Measurements from ENCODE around the gene AFG1L. TPM values are rescaled to one million over a fixed set of nuclear protein-coding genes. Genes with fewer than 3 reads are reported as not detected.

AFG1L gene
- total and polyA plus RNA-seq, 4 donors = 2.7 to 2.8 (median 2.7) TPM

DNA sequence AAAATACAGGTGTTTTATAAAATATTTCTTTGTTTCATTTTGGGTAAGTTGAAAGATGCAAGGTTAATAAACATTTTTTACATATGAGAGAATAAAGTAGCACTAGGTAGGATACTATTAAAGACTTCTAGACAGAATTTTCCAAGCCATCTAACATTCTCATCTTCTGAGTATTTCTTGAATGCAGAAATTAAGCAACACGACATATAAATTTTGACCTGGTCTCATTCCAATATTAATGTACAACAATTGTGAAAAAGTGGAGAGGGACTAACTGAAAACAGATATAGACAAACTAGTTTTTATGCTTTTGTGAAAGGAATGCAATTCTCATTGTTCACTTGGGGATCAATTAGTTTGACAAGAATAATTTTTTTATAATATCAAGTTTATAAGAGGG, 254.4 kb downstream of the AFG1L start:
- Histone ChIP-seq H3K4me3 (ENCODE audit: low read depth in 1 of 3, low read length in 3 of 3) (no peak overlapping the region), H3K9me3 (ENCODE audit: control insufficient read depth in 4 of 4, low read length in 3 of 4) (no peaks in the 10 kb centered on the region), H3K36me3 (ENCODE audit: control insufficient read depth in 4 of 4, insufficient read depth in 3 of 4, low read depth in 1 of 4, low read length in 3 of 4) (no peaks in the 10 kb centered on the region), H3K27ac (ENCODE audit: low read depth in 1 of 2, low read length in 2 of 2) (no peak overlapping the region), H3K9ac (ENCODE audit: low read depth in 1 of 2, low read length in 2 of 2) (no peak overlapping the region), H3K4me1 (ENCODE audit: control insufficient read depth in 4 of 4, insufficient read depth in 4 of 4, low read length in 3 of 4) (no peaks in the 10 kb centered on the region), H3K27me3 (ENCODE audit: control insufficient read depth in 4 of 4, insufficient read depth in 4 of 4, low read length in 3 of 4) (no peaks in the 10 kb centered on the region)
- TF ChIP-seq ZBTB33 (IDR thresholded peaks at IDR 0.05) = no peak
- no peak for TF ChIP-seq REST (IDR thresholded peaks at IDR 0.05)
- TF ChIP-seq FOXA1 (IDR thresholded peaks at IDR 0.05) = no peak
- no peak for TF ChIP-seq HNF4A (conservative IDR thresholded peaks at IDR 0.05)
- no peak for TF ChIP-seq YY1 (IDR thresholded peaks at IDR 0.05)
- TF ChIP-seq, protein P1, sequence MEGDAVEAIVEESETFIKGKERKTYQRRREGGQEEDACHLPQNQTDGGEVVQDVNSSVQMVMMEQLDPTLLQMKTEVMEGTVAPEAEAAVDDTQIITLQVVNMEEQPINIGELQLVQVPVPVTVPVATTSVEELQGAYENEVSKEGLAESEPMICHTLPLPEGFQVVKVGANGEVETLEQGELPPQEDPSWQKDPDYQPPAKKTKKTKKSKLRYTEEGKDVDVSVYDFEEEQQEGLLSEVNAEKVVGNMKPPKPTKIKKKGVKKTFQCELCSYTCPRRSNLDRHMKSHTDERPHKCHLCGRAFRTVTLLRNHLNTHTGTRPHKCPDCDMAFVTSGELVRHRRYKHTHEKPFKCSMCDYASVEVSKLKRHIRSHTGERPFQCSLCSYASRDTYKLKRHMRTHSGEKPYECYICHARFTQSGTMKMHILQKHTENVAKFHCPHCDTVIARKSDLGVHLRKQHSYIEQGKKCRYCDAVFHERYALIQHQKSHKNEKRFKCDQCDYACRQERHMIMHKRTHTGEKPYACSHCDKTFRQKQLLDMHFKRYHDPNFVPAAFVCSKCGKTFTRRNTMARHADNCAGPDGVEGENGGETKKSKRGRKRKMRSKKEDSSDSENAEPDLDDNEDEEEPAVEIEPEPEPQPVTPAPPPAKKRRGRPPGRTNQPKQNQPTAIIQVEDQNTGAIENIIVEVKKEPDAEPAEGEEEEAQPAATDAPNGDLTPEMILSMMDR (IDR thresholded peaks at IDR 0.05; ENCODE audit: low read depth, low read length, missing input control) = no peak
- no peak for TF ChIP-seq HNF4G (IDR thresholded peaks at IDR 0.05)
- no peak for TF ChIP-seq EGR1 (IDR thresholded peaks at IDR 0.05; ENCODE audit: low read depth in 2 of 2)
- no peak for TF ChIP-seq NR2F2 (IDR thresholded peaks at IDR 0.05)
- TF ChIP-seq SP1 (IDR thresholded peaks at IDR 0.05) = no peak
- TF ChIP-seq GABPA (IDR thresholded peaks at IDR 0.05 in 1 of 2, conservative IDR thresholded peaks at IDR 0.05 in 1 of 2) = no peak
- TF ChIP-seq TAF1 (conservative IDR thresholded peaks at IDR 0.05) = no peak
- no peak for TF ChIP-seq FOXA2 (IDR thresholded peaks at IDR 0.05)
- TF ChIP-seq RAD21 (IDR thresholded peaks at IDR 0.05) = no peak
- TF ChIP-seq MAX (IDR thresholded peaks at IDR 0.05) = no peak
- no peak for TF ChIP-seq RXRA (IDR thresholded peaks at IDR 0.05)
- DNase-seq (ENCODE audit: low spot score) = no peak
- 92% methylated on average over 1 of the region's 1 CpG for WGBS

GRCh38 chr6:108549741-108550140, 254.9 kb downstream of the AFG1L start:
- no peaks in the 10 kb centered on the region for H3K4me1 ChIP-seq (ENCODE audit: control insufficient read depth in 4 of 4, insufficient read depth in 4 of 4, low read length in 3 of 4)
- H3K4me3 ChIP-seq (ENCODE audit: low read depth in 1 of 3, low read length in 3 of 3) = no peak overlapping the region
- no peak overlapping the region for H3K27ac ChIP-seq (ENCODE audit: low read depth in 1 of 2, low read length in 2 of 2)
- H3K36me3 ChIP-seq (ENCODE audit: control insufficient read depth in 4 of 4, insufficient read depth in 3 of 4, low read depth in 1 of 4, low read length in 3 of 4) = no peaks in the 10 kb centered on the region
- no peak for DNase-seq (ENCODE audit: low spot score)
- WGBS = 86% methylated on average over 3 of the region's 3 CpGs
- no peaks in the 10 kb centered on the region for H3K9me3 ChIP-seq (ENCODE audit: control insufficient read depth in 4 of 4, low read length in 3 of 4)
- no peak overlapping the region for H3K9ac ChIP-seq (ENCODE audit: low read depth in 1 of 2, low read length in 2 of 2)
- no peak for TF ChIP-seq RXRA (IDR thresholded peaks at IDR 0.05)
- no peak for TF ChIP-seq GABPA (IDR thresholded peaks at IDR 0.05 in 1 of 2, conservative IDR thresholded peaks at IDR 0.05 in 1 of 2)
- no peak for TF ChIP-seq ATF3 (IDR thresholded peaks at IDR 0.05)
- no peak for TF ChIP-seq HNF4G (IDR thresholded peaks at IDR 0.05)
- no peak for TF ChIP-seq MAX (IDR thresholded peaks at IDR 0.05)
- TF ChIP-seq, protein P1 (IDR thresholded peaks at IDR 0.05; ENCODE audit: low read depth, low read length, missing input control) = no peak
- TF ChIP-seq SP1 (IDR thresholded peaks at IDR 0.05) = no peak
- no peak for TF ChIP-seq NR2F2 (IDR thresholded peaks at IDR 0.05)
- TF ChIP-seq EGR1 (IDR thresholded peaks at IDR 0.05; ENCODE audit: low read depth in 2 of 2) = no peak
- TF ChIP-seq RAD21 (IDR thresholded peaks at IDR 0.05) = no peak
- no peak for TF ChIP-seq HNF4A (conservative IDR thresholded peaks at IDR 0.05)
- TF ChIP-seq ZBTB33 (IDR thresholded peaks at IDR 0.05) = no peak
- no peak for TF ChIP-seq TAF1 (conservative IDR thresholded peaks at IDR 0.05)
- no peak for TF ChIP-seq YY1 (IDR thresholded peaks at IDR 0.05)
- TF ChIP-seq FOXA2 (IDR thresholded peaks at IDR 0.05) = no peak
- H3K27me3 ChIP-seq (ENCODE audit: control insufficient read depth in 4 of 4, insufficient read depth in 4 of 4, low read length in 3 of 4) = no peaks in the 10 kb centered on the region

All from liver (tissue), 9 donors.